DMS53 (cell line): ENCODE measurements around the gene FAM9B.

ENCODE experiments used
- DNase-seq: peaks from one replicate; lab custom pipeline; 2025; lab: John Stamatoyannopoulos, UW

FAM9B gene

GRCh38 chrX:8980756-8981155, 53.2 kb downstream of the FAM9B start:
- DNase-seq, result no peak
